ENCODE measurements around the gene SVOPL. TPM values are rescaled to one million over a fixed set of nuclear protein-coding genes. Genes with fewer than 3 reads are reported as not detected.

SVOPL gene
- total RNA-seq, 6 donors from 2014 or later: under 0.01 to 0.63 (median 0.59) TPM; not detected in 3

GRCh38 chr7:138613630-138614029 lies 87.5 kb downstream of the SVOPL start:
- ATAC-seq (ENCODE audit: low FRiP score in 2 of 2) (no peak), DNase-seq (no peak)
- Histone ChIP-seq H3K27me3 (no peaks in the 10 kb centered on the region), H3K9me3 (no peaks in the 10 kb centered on the region), H3K36me3 (no peaks in the 10 kb centered on the region), H3K4me3 (no peak overlapping the region), H3K4me1 (no peaks in the 10 kb centered on the region), H3K27ac (no peak overlapping the region)
- no peak for TF ChIP-seq POLR2A (IDR thresholded peaks at IDR 0.05)
- TF ChIP-seq CTCF (IDR thresholded peaks at IDR 0.05): no peak
- no peak for TF ChIP-seq EP300 (IDR thresholded peaks at IDR 0.05)
- TF ChIP-seq POLR2AphosphoS5 (IDR thresholded peaks at IDR 0.05): no peak
- WGBS, 2 donors: 91 to 96% methylated on average over 2 of the region's 2 CpGs

- Histone ChIP-seq H3K4me3 (no peak overlapping the region), H3K27ac (no peak overlapping the region), H3K27me3 (no peaks in the 10 kb centered on the region), H3K36me3 (no peaks in the 10 kb centered on the region), H3K4me1 (no peaks in the 10 kb centered on the region), H3K9me3 (no peaks in the 10 kb centered on the region)
- 53 to 72% methylated on average over 7 of the region's 7 CpGs for WGBS, 2 donors
- DNase-seq (peak in 1 of 2 donors; percentile 67), ATAC-seq (ENCODE audit: low FRiP score in 2 of 2) (peak; percentile 44 to 90)
- TF ChIP-seq CTCF (IDR thresholded peaks at IDR 0.05): no peak
- no peak for TF ChIP-seq POLR2A (IDR thresholded peaks at IDR 0.05)
- no peak for TF ChIP-seq EP300 (IDR thresholded peaks at IDR 0.05)
- TF ChIP-seq POLR2AphosphoS5 (IDR thresholded peaks at IDR 0.05): no peak
Measured at GRCh38 chr7:138610671-138611170, 90.4 kb downstream of the SVOPL start.

- H3K9me3 ChIP-seq: no peaks in the 10 kb centered on the region
- no peaks in the 10 kb centered on the region for H3K4me1 ChIP-seq
- DNase-seq (no peak), ATAC-seq (ENCODE audit: low FRiP score in 2 of 2) (no peak)
- H3K4me3 ChIP-seq: no peak overlapping the region
- no peak overlapping the region for H3K27ac ChIP-seq
- 45 to 54% methylated on average over 12 of the region's 12 CpGs for WGBS, 2 donors
- no peak for TF ChIP-seq POLR2A (IDR thresholded peaks at IDR 0.05)
- no peak for TF ChIP-seq EP300 (IDR thresholded peaks at IDR 0.05)
- no peak for TF ChIP-seq CTCF (IDR thresholded peaks at IDR 0.05)
- no peak for TF ChIP-seq POLR2AphosphoS5 (IDR thresholded peaks at IDR 0.05)
- no peaks in the 10 kb centered on the region for H3K27me3 ChIP-seq
- no peaks in the 10 kb centered on the region for H3K36me3 ChIP-seq
Measured at GRCh38 chr7:138608275-138608674, 92.9 kb downstream of the SVOPL start.

- H3K27ac ChIP-seq: no peak overlapping the region
- DNase-seq (no peak), ATAC-seq (ENCODE audit: low FRiP score in 2 of 2) (no peak)
- no peak for TF ChIP-seq CTCF (IDR thresholded peaks at IDR 0.05)
- TF ChIP-seq POLR2A (IDR thresholded peaks at IDR 0.05): no peak
- no peak for TF ChIP-seq EP300 (IDR thresholded peaks at IDR 0.05)
- TF ChIP-seq POLR2AphosphoS5 (IDR thresholded peaks at IDR 0.05): no peak
- H3K9me3 ChIP-seq: no peaks in the 10 kb centered on the region
- 65 to 80% methylated on average over 11 of the region's 11 CpGs for WGBS, 2 donors
- no peak overlapping the region for H3K4me3 ChIP-seq
- no peaks in the 10 kb centered on the region for H3K36me3 ChIP-seq
- H3K4me1 ChIP-seq: no peaks in the 10 kb centered on the region
- no peaks in the 10 kb centered on the region for H3K27me3 ChIP-seq
Measured at GRCh38 chr7:138607216-138608126, 93.7 kb downstream of the SVOPL start.

Data from upper lobe of left lung (tissue), 6 donors.